LNCAP (cell line): Measurements from ENCODE around the gene HGS.

Experiments
- CTCF ChIP-seq: fragments of 450-650 bp; IDR thresholded peaks from 2 replicates; pipeline ENCODE4 v1.5.1; 2017; ENCODE audit warnings: mild to moderate bottlenecking

Gene HGS

GRCh38 chr17:81682565-81683207 lies 1.1 kb upstream of the HGS start:
- no peak for TF ChIP-seq CTCF

GRCh38 chr17:81683208-81683583 lies 615 bp upstream of the HGS start:
- no peak for TF ChIP-seq CTCF

GRCh38 chr17:81684442-81684911 lies 666 bp downstream of the HGS start:
- TF ChIP-seq CTCF = no peak

- no peak for TF ChIP-seq CTCF
Observed at GRCh38 chr17:81685108-81685507, 1.3 kb downstream of the HGS start.

GRCh38 chr17:81686614-81687013 lies 2.8 kb downstream of the HGS start:
- TF ChIP-seq CTCF = no peak

- TF ChIP-seq CTCF = no peak
Observed at GRCh38 chr17:81687770-81688541, 4.1 kb downstream of the HGS start.

DNA sequence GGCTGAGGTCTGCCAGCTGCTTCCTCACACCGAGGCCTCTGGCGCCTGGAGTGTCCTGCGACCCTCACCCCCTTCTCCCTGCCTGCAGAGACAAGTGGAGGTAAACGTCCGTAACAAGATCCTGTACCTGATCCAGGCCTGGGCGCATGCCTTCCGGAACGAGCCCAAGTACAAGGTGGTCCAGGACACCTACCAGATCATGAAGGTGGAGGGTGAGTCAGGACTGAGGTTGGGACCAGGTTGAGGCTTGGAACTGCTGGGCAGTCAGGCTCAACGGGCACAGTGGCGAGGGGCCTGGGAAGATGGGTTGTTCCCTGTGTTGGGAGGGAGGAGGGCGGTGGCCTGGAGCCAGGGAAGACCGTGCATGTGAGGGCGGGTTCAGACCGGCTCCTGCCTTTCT lies 4.8 kb downstream of the HGS start:
- TF ChIP-seq CTCF = no peak
